Mesenchymal stem cell (in vitro differentiated cells and primary cell): ENCODE results near the gene POLR3A.

Source experiments
- DNase-seq: peaks from one replicate; pipeline ENCODE4 v3.0.0-alpha.2; 2013
- H2AFZ ChIP-seq: one replicate; pipeline ENCODE4 v1.6.1; 2013; ENCODE audit warnings: low read depth, mild to moderate bottlenecking, control low read depth, inconsistent platforms, low read length, moderate library complexity
- H2AK5ac ChIP-seq: 2 replicates; pipeline ENCODE4 v1.6.1; 2013; ENCODE audit warnings: low read length, moderate library complexity, mild to moderate bottlenecking, inconsistent platforms; ENCODE audit not compliant: severe bottlenecking
- H2BK120ac ChIP-seq: one replicate; pipeline ENCODE4 v1.6.1; 2013; ENCODE audit warnings: low read depth, mild to moderate bottlenecking, inconsistent platforms, low read length, moderate library complexity
- H2BK12ac ChIP-seq, 2 experiments: one replicate each; pipeline ENCODE4 v1.6.1; 2013; ENCODE audit warnings: inconsistent platforms in 2 of 2, low read length in 2 of 2, mild to moderate bottlenecking in 2 of 2, moderate library complexity in 2 of 2, control low read depth in 1 of 2
- H2BK15ac ChIP-seq: one replicate; pipeline ENCODE4 v1.6.1; 2013; ENCODE audit warnings: mild to moderate bottlenecking, low read depth, inconsistent platforms; ENCODE audit not compliant: poor library complexity, severe bottlenecking
- H2BK5ac ChIP-seq: 2 replicates; pipeline ENCODE4 v1.6.1; 2013; ENCODE audit warnings: low read depth, mild to moderate bottlenecking, low read length, control low read depth, inconsistent platforms; ENCODE audit not compliant: poor library complexity, severe bottlenecking
- H3K14ac ChIP-seq, 2 experiments: one replicate each; pipeline ENCODE4 v1.6.1; 2013; ENCODE audit warnings: inconsistent platforms in 2 of 2, low read length in 2 of 2, control low read depth in 1 of 2, mild to moderate bottlenecking in 1 of 2, moderate library complexity in 1 of 2
- H3K18ac ChIP-seq, 2 experiments: one replicate each; pipeline ENCODE4 v1.6.1; 2013; ENCODE audit warnings: inconsistent platforms in 2 of 2, low read length in 2 of 2, control low read depth in 1 of 2, low read depth in 1 of 2, mild to moderate bottlenecking in 1 of 2
- H3K23ac ChIP-seq, 2 experiments: one replicate each; pipeline ENCODE4 v1.6.1; 2013; ENCODE audit warnings: inconsistent platforms in 2 of 2, low read length in 2 of 2, mild to moderate bottlenecking in 2 of 2, moderate library complexity in 2 of 2, control low read depth in 1 of 2
- H3K27ac ChIP-seq: 2 replicates; pipeline ENCODE4 v1.5.1; 2013; ENCODE audit warnings: mild to moderate bottlenecking, moderate library complexity, low read length, control low read depth, inconsistent platforms; ENCODE audit not compliant: poor library complexity, severe bottlenecking
- H3K27me3 ChIP-seq, 2 experiments: 2 replicates each; pipeline versions ENCODE4 v1.6.1 to v1.7.0; 2013; ENCODE audit warnings: low read length in 2 of 2, mild to moderate bottlenecking in 2 of 2, moderate library complexity in 2 of 2, control low read depth in 1 of 2, inconsistent platforms in 1 of 2; ENCODE audit not compliant: control insufficient read depth in 1 of 2, insufficient read depth in 1 of 2
- H3K36me3 ChIP-seq, 2 experiments: 2 replicates each; pipeline versions ENCODE4 v1.6.1 to v1.7.0; 2013; ENCODE audit warnings: low read length in 2 of 2, control low read depth in 1 of 2, inconsistent platforms in 1 of 2, low read depth in 1 of 2, mild to moderate bottlenecking in 1 of 2; ENCODE audit not compliant: insufficient read depth in 2 of 2, control insufficient read depth in 1 of 2
- H3K4ac ChIP-seq, 2 experiments: one replicate each; pipeline ENCODE4 v1.6.1; 2013; ENCODE audit warnings: inconsistent platforms in 2 of 2, low read length in 2 of 2, mild to moderate bottlenecking in 2 of 2, moderate library complexity in 2 of 2, control low read depth in 1 of 2, low read depth in 1 of 2
- H3K4me1 ChIP-seq: 2 replicates; pipeline ENCODE4 v1.6.1; 2013; ENCODE audit warnings: low read depth, low read length, control low read depth; ENCODE audit not compliant: control insufficient read depth, insufficient read depth
- H3K4me2 ChIP-seq: 2 replicates; pipeline ENCODE4 v1.6.1; 2013; ENCODE audit warnings: low read length, mild to moderate bottlenecking, inconsistent platforms; ENCODE audit not compliant: poor library complexity, severe bottlenecking
- H3K4me3 ChIP-seq, 2 experiments: 2 replicates each; pipeline versions ENCODE4 v1.5.1 to v1.7.0; 2013; ENCODE audit warnings: low read length in 2 of 2, mild to moderate bottlenecking in 2 of 2, control low read depth in 1 of 2, low read depth in 1 of 2; ENCODE audit not compliant: insufficient read depth in 1 of 2
- H3K79me1 ChIP-seq: replicated peaks from 2 replicates; pipeline ENCODE4 v1.6.1; 2013; ENCODE audit warnings: mild to moderate bottlenecking, control low read depth, low read length, inconsistent platforms; ENCODE audit not compliant: poor library complexity, severe bottlenecking
- H3K9ac ChIP-seq: 2 replicates; pipeline ENCODE4 v1.7.0; 2013; ENCODE audit warnings: mild to moderate bottlenecking, low read length, moderate library complexity
- H3K9me3 ChIP-seq: 2 replicates; pipeline ENCODE4 v1.7.0; 2013; ENCODE audit warnings: mild to moderate bottlenecking, low read length; ENCODE audit not compliant: control insufficient read depth
- H4K8ac ChIP-seq: one replicate; pipeline ENCODE4 v1.6.1; 2013; ENCODE audit warnings: inconsistent platforms, mild to moderate bottlenecking, low read length, moderate library complexity
- H4K91ac ChIP-seq: one replicate; pipeline ENCODE4 v1.6.1; 2013; ENCODE audit warnings: mild to moderate bottlenecking, low read length, inconsistent platforms
- WGBS: methylation state at CpG from one replicate; pipeline ENCODE4 v1.1.7; 2013; ENCODE audit warnings: mixed read lengths; 5-methylcytosine and 5-hydroxymethylcytosine counted together

The POLR3A gene

GRCh38 chr10:78011065-78011464, 18.2 kb downstream of the POLR3A start:
- Histone ChIP-seq H3K4ac (no peak overlapping the region), H3K9me3 (no peaks in the 10 kb centered on the region), H3K36me3 (peaks cover 40 to 96% of the 10 kb centered on the region in 2 experiments), H3K27ac (no peak overlapping the region), H2BK12ac (no peak overlapping the region), H3K4me2 (no peak overlapping the region), H2AK5ac (no peak overlapping the region), H4K91ac (no peak overlapping the region), H3K18ac (no peak overlapping the region), H3K23ac (no peak overlapping the region), H2BK15ac (no peak overlapping the region), H3K27me3 (no peaks in the 10 kb centered on the region), H3K4me1 (no peaks in the 10 kb centered on the region), H2BK5ac (no peak overlapping the region), H3K14ac (no peak overlapping the region), H4K8ac (no peak overlapping the region), H3K9ac (no peak overlapping the region), H2AFZ (no peak overlapping the region), H3K79me1 (peaks cover 14% of the 10 kb centered on the region), H3K4me3 (no peak overlapping the region), H2BK120ac (no peak overlapping the region)
- DNase-seq: no peak
- 95% methylated on average over 3 of the region's 4 CpGs for WGBS

GRCh38 chr10:78010278-78010677, 19.0 kb downstream of the POLR3A start:
- WGBS: 89% methylated on average over 7 of the region's 7 CpGs
- Histone ChIP-seq H3K4me1 (no peaks in the 10 kb centered on the region), H3K14ac (no peak overlapping the region), H3K23ac (no peak overlapping the region), H2AK5ac (no peak overlapping the region), H3K9me3 (no peaks in the 10 kb centered on the region), H2BK12ac (no peak overlapping the region), H2AFZ (no peak overlapping the region), H3K18ac (no peak overlapping the region), H3K79me1 (peaks cover 15% of the 10 kb centered on the region), H2BK5ac (no peak overlapping the region), H3K36me3 (peaks cover 38 to 95% of the 10 kb centered on the region in 2 experiments), H2BK120ac (no peak overlapping the region), H3K4me2 (no peak overlapping the region), H3K4ac (no peak overlapping the region), H4K91ac (no peak overlapping the region), H3K27me3 (no peaks in the 10 kb centered on the region), H2BK15ac (no peak overlapping the region), H3K27ac (no peak overlapping the region), H3K9ac (no peak overlapping the region), H3K4me3 (no peak overlapping the region), H4K8ac (no peak overlapping the region)
- DNase-seq: no peak

GRCh38 chr10:78009662-78010061, 19.7 kb downstream of the POLR3A start:
- no peak overlapping the region for H2AK5ac ChIP-seq
- no peak overlapping the region for H2BK120ac ChIP-seq
- H3K4ac ChIP-seq: no peak overlapping the region
- no peaks in the 10 kb centered on the region for H3K4me1 ChIP-seq
- no peaks in the 10 kb centered on the region for H3K9me3 ChIP-seq
- H3K79me1 ChIP-seq: peaks cover 16% of the 10 kb centered on the region
- H3K23ac ChIP-seq: no peak overlapping the region
- H3K18ac ChIP-seq: no peak overlapping the region
- no peak overlapping the region for H2BK12ac ChIP-seq
- no peak overlapping the region for H4K91ac ChIP-seq
- peaks cover 41 to 95% of the 10 kb centered on the region in 2 experiments for H3K36me3 ChIP-seq
- no peak overlapping the region for H3K4me2 ChIP-seq
- DNase-seq: no peak
- WGBS: 99% methylated on average over 6 of the region's 6 CpGs
- H4K8ac ChIP-seq: no peak overlapping the region
- H3K4me3 ChIP-seq: no peak overlapping the region
- no peak overlapping the region for H3K9ac ChIP-seq
- H3K27me3 ChIP-seq: no peaks in the 10 kb centered on the region
- no peak overlapping the region for H2BK15ac ChIP-seq
- H2AFZ ChIP-seq: no peak overlapping the region
- no peak overlapping the region for H3K14ac ChIP-seq
- H2BK5ac ChIP-seq: no peak overlapping the region
- H3K27ac ChIP-seq: no peak overlapping the region

- Histone ChIP-seq H3K9me3 (no peaks in the 10 kb centered on the region), H2BK12ac (no peak overlapping the region), H2AK5ac (no peak overlapping the region), H2BK5ac (no peak overlapping the region), H4K8ac (no peak overlapping the region), H2AFZ (no peak overlapping the region), H2BK15ac (no peak overlapping the region), H3K27me3 (no peaks in the 10 kb centered on the region), H3K23ac (no peak overlapping the region), H3K4me1 (no peaks in the 10 kb centered on the region), H3K79me1 (peaks cover 18% of the 10 kb centered on the region), H3K27ac (no peak overlapping the region), H3K9ac (no peak overlapping the region), H3K4ac (no peak overlapping the region), H3K4me3 (no peak overlapping the region), H3K18ac (no peak overlapping the region), H4K91ac (no peak overlapping the region), H2BK120ac (no peak overlapping the region), H3K14ac (no peak overlapping the region), H3K4me2 (no peak overlapping the region), H3K36me3 (peaks cover 55 to 95% of the 10 kb centered on the region in 2 experiments)
- no CpG with 5 or more reads among the region's 1 CpG for WGBS
- no peak for DNase-seq
Measured at GRCh38 chr10:78007172-78007571, 22.1 kb downstream of the POLR3A start.
